K562 (cell line): ENCODE results near the gene PPIA. TPM values are rescaled to one million over a fixed set of nuclear protein-coding genes. Genes with fewer than 3 reads are reported as not detected.

Source experiments
- ATAC-seq: fragments of 200-7000 bp; cut with Tn5 transposase; 3 replicates; pipeline ENCODE4 v1.9.1; 2020; ENCODE audit warnings: moderate library complexity
- BruUV-seq: library from RNA; stranded (reverse); fragments of 400-500 nt; replicated peaks from 2 replicates; lab custom pipeline; 2021; lab: Mats Ljungman, UMichigan
- CTCF ChIA-PET: fragments of 300-600 bp; formaldehyde crosslinking; extraction: SDS; loops from one replicate; lab custom pipeline; 2021; ENCODE audit warnings: low intra/inter-chr PET ratio; lab: Yijun Ruan, JAX
- POLR2A ChIA-PET: fragments of 300-600, 350-650 bp; sonication (Branson Sonifier 250); formaldehyde crosslinking; extraction: SDS; loops from one replicate; lab custom pipeline; 2021; ENCODE audit warnings: antibody characterized with exemption, inconsistent platforms; lab: Yijun Ruan, JAX
- DNase-seq, 4 experiments: peaks; one replicate each; pipeline versions ENCODE4 v3.0.0 to v3.0.0-alpha.2; 2011 to 2018; ENCODE audit warnings: low spot score in 3 of 4, mixed read lengths in 3 of 4; ENCODE audit errors: extremely low read depth in 1 of 4
- FAIRE-seq: peaks from 2 replicates; lab custom pipeline; 2011; peaks lifted over from hg19 to GRCh38; lab: Jason Lieb, UNC
- H2AFZ ChIP-seq: 2 replicates; pipeline ENCODE4 v1.6.0; 2011; ENCODE audit warnings: low read depth, low read length, control low read depth, inconsistent platforms
- H3K27ac ChIP-seq: fragments of 200-600 bp; 3 replicates; pipeline ENCODE4 v1.8.0; 2011; ENCODE audit warnings: low read depth, mild to moderate bottlenecking, control low read depth, inconsistent platforms, low read length, moderate library complexity, mixed read lengths; ENCODE audit errors: extremely low read depth
- H3K27me3 ChIP-seq, 2 experiments: fragments of 300-600 bp in 1 of 2; 2 replicates in 1 of 2; 3 replicates in 1 of 2; pipeline versions ENCODE4 v1.6.0 to v1.8.0; 2011; ENCODE audit warnings: inconsistent platforms in 2 of 2, low read length in 2 of 2, mild to moderate bottlenecking in 1 of 2, mixed read lengths in 1 of 2, moderate library complexity in 1 of 2; ENCODE audit not compliant: control insufficient read depth in 2 of 2, insufficient read depth in 2 of 2
- H3K36me3 ChIP-seq: fragments of 300-600 bp; 3 replicates; pipeline ENCODE4 v1.8.0; 2011; ENCODE audit warnings: mild to moderate bottlenecking, low read length, inconsistent platforms; ENCODE audit not compliant: control insufficient read depth, insufficient read depth
- H3K4me1 ChIP-seq, 2 experiments: fragments of 200-600 bp in 1 of 2; replicated peaks in 1 of 2; 2 replicates in 1 of 2; 3 replicates in 1 of 2; pipeline versions ENCODE4 v1.5.1 to v1.8.0; 2011; ENCODE audit warnings: inconsistent platforms in 2 of 2, low read length in 2 of 2, mild to moderate bottlenecking in 1 of 2, mixed read lengths in 1 of 2, moderate library complexity in 1 of 2; ENCODE audit not compliant: control insufficient read depth in 2 of 2, insufficient read depth in 2 of 2
- H3K4me2 ChIP-seq: 2 replicates; pipeline ENCODE4 v1.6.1; 2011; ENCODE audit warnings: low read length, control low read depth, inconsistent platforms, mixed read lengths; ENCODE audit not compliant: insufficient read depth
- H3K4me3 ChIP-seq: fragments of 200-600 bp; sonication (generic), shearing (Covaris generic); 2 replicates; pipeline ENCODE4 v1.5.1; 2016; ENCODE audit warnings: control low read depth, inconsistent platforms
- H3K79me2 ChIP-seq: fragments of 200-600 bp; 3 replicates; pipeline ENCODE4 v1.8.0; 2011; ENCODE audit warnings: low read length, inconsistent platforms; ENCODE audit not compliant: control insufficient read depth, insufficient read depth
- H3K9ac ChIP-seq, 2 experiments: 2 replicates each; pipeline versions ENCODE4 v1.6.0 to v1.6.1; 2011; ENCODE audit warnings: low read depth in 2 of 2, low read length in 2 of 2, control low read depth in 1 of 2, inconsistent platforms in 1 of 2, mild to moderate bottlenecking in 1 of 2, mixed read lengths in 1 of 2; ENCODE audit not compliant: insufficient read depth in 1 of 2
- H3K9me1 ChIP-seq: one replicate; pipeline ENCODE4 v1.6.0; 2011; ENCODE audit warnings: inconsistent platforms, mild to moderate bottlenecking, low read length, moderate library complexity; ENCODE audit not compliant: control insufficient read depth, insufficient read depth
- H3K9me3 ChIP-seq: replicated peaks from 2 replicates; pipeline ENCODE4 v1.5.1; 2011; ENCODE audit warnings: low read depth, low read length, inconsistent platforms; ENCODE audit not compliant: control insufficient read depth, insufficient read depth
- H4K20me1 ChIP-seq: replicated peaks from 2 replicates; pipeline ENCODE4 v1.6.1; 2011; ENCODE audit warnings: low read length, inconsistent platforms, mixed read lengths; ENCODE audit not compliant: control insufficient read depth, insufficient read depth
- EHMT2 ChIP-seq: fragments of 450-650 bp; IDR thresholded peaks from 2 replicates; pipeline ENCODE4 v1.6.1; 2018; ENCODE audit warnings: antibody characterized with exemption
- ESRRA ChIP-seq: fragments of 450-650 bp; IDR thresholded peaks from 2 replicates; pipeline ENCODE4 v1.6.1; 2014; ENCODE audit warnings: low read depth, mild to moderate bottlenecking, moderate library complexity, borderline replicate concordance
- HDAC2 ChIP-seq: fragments of 450-650 bp; IDR thresholded peaks from 2 replicates; pipeline ENCODE4 v1.6.1; 2016; ENCODE audit warnings: mild to moderate bottlenecking
- TAL1 ChIP-seq: fragments of 450-650 bp; IDR thresholded peaks from 2 replicates; pipeline ENCODE4 v1.6.1; 2016; ENCODE audit warnings: mild to moderate bottlenecking
- ZNF717 ChIP-seq: fragments of 250-450 bp; sonication (Bioruptor Pico); IDR thresholded peaks from 2 replicates; pipeline ENCODE4 v1.5.0; 2021
- ZSCAN29 ChIP-seq: fragments of 450-650 bp; IDR thresholded peaks from 2 replicates; pipeline ENCODE4 v1.6.1; 2017
- WGBS: fragments of 100-300 bp; shearing (Covaris generic); methylation state at CpG from one replicate; pipeline ENCODE4 v1.1.6; 2016; ENCODE audit warnings: low coverage, mixed read lengths; ENCODE audit not compliant: insufficient coverage; ENCODE audit errors: missing lambda C conversion rate; 5-methylcytosine and 5-hydroxymethylcytosine counted together
- in situ Hi-C: fragments of 300-500 bp; cut with MboI; formaldehyde crosslinking; loops from 4 replicates; pipeline ENCODE4 v1.15.0; 2018; ENCODE audit warnings: inconsistent platforms, mixed read lengths
- intact Hi-C: fragments of 100-400 bp; cut with micrococcal nuclease; formaldehyde crosslinking; loops from 2 replicates; pipeline ENCODE4 v1.14.2; 2022
- polyA plus RNA-seq, 8 experiments: library from polyadenylated mRNA; depleted of rRNA in 4 of 8; stranded (reverse) in 5 of 8; unstranded in 3 of 8; fragments of >200 nt; fragmentation: Nextera tagmentation in 2 of 8; fragmentation: Illumina TruSeq in 1 of 8; extraction: Ambion mirVana in 2 of 8; extraction: Trizol in 1 of 8; gene quantifications; 2 replicates each; pipeline versions ENCODE4 v1.2.1 to v1.2.3, GENCODE V29; 2011 to 2014; ENCODE audit warnings: inconsistent platforms in 1 of 8, missing spikeins in 1 of 8
- total RNA-seq, 7 experiments: library from RNA; depleted of rRNA in 6 of 7; stranded (reverse); fragments of >200 nt in 6 of 7; fragmentation: Illumina TruSeq in 2 of 7; extraction: Trizol in 2 of 7; gene quantifications; 2 replicates each; pipeline versions ENCODE4 v1.2.1 to v1.2.3, GENCODE V29; 2011 to 2021; ENCODE audit warnings: low replicate concordance in 1 of 7
- TF ChIP-seq, protein P1 (sequence below): sonication (generic); formaldehyde crosslinking; IDR thresholded peaks from 2 replicates; pipeline ENCODE4 v1.8.1; 2023; ENCODE audit warnings: mild to moderate bottlenecking, missing genetic modification reagents

PPIA gene
- total and polyA plus RNA-seq, 9 of the 15 experiments (the other 6 are each of a cell fraction or from before 2014, with no cell fraction given): 2,583 to 7,504 (median 3,973) TPM

GRCh38 chr7:44787041-44787440 is 9.4 kb upstream of the PPIA start (continued):
- TF ChIP-seq, protein P1, sequence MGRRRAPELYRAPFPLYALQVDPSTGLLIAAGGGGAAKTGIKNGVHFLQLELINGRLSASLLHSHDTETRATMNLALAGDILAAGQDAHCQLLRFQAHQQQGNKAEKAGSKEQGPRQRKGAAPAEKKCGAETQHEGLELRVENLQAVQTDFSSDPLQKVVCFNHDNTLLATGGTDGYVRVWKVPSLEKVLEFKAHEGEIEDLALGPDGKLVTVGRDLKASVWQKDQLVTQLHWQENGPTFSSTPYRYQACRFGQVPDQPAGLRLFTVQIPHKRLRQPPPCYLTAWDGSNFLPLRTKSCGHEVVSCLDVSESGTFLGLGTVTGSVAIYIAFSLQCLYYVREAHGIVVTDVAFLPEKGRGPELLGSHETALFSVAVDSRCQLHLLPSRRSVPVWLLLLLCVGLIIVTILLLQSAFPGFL: no peak
- TF ChIP-seq EHMT2 (no peak), TAL1 (no peak), ZNF717 (no peak), ZSCAN29 (no peak)

DNA sequence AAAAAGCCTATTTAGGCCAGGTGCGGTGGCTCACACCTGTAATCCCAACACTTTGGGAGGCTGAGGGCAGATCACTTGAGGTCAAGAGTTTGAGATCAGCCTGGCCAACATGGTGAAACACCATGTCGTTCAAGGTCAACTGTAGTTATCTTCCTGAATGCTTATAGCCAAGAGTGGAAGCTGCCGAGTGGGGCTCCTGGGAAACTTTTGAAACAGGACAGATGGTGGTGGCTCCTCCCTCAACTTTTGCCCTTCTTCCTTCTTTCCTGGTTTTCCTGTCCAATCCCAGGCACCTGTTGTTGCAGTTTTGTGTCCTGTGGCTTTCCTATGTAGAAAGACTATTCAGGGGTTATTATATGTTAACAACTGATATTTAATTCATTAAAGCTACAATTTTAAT is 8.7 kb upstream of the PPIA start:
- Histone ChIP-seq H2AFZ (no peak overlapping the region), H3K4me1 (peaks cover 0 to 6% of the 10 kb centered on the region in 2 experiments; a peak in 2 of 5 replicates), H3K9me3 (peaks cover 2% of the 10 kb centered on the region; the same call in 1 of the 2 replicates), H3K27ac (no peak overlapping the region), H3K4me2 (no peak overlapping the region), H3K27me3 (no peaks in the 10 kb centered on the region), H3K9ac (no peak overlapping the region), H3K4me3 (no peak overlapping the region), H3K79me2 (no peaks in the 10 kb centered on the region), H3K9me1 (no peaks in the 10 kb centered on the region), H4K20me1 (no peaks in the 10 kb centered on the region), H3K36me3 (no peaks in the 10 kb centered on the region)
- DNase-seq (peak in 1 of 4 experiments; percentile 4), ATAC-seq (no peak), FAIRE-seq (no peak)
- BruUV-seq: no TSS peak
- WGBS: 46% methylated on average over 3 of the region's 3 CpGs
- 0 out of 2 replicates have a peak, but pooled peaks have one; percentile 14 for TF ChIP-seq ESRRA
- TF ChIP-seq HDAC2: no peak
- ChIA-PET POLR2A (interaction anchor here (0.8 to 1.0 kb wide), 2 partner anchors 23 to 209 kb away, joined by 3 read pairs; no protein-coding TSS in a partner anchor), CTCF (no interaction called here)
- intact Hi-C loops: no loop called here
- in situ Hi-C loops: no loop called here
